OCI-M1 (cell line): Measurements from ENCODE around the gene ADCY10.
A peak's percentile ranks its signal among the peaks of the same experiment; 100 is the strongest.
"Not testable (repeated sequence)": the region's sequence is repeated elsewhere in the genome, so short reads cannot be mapped to it uniquely, and the experiment has no call there.

Experiments
- DNase-seq: peaks from one replicate; lab custom pipeline; 2025; lab: John Stamatoyannopoulos, UW

ADCY10 gene, protein sequence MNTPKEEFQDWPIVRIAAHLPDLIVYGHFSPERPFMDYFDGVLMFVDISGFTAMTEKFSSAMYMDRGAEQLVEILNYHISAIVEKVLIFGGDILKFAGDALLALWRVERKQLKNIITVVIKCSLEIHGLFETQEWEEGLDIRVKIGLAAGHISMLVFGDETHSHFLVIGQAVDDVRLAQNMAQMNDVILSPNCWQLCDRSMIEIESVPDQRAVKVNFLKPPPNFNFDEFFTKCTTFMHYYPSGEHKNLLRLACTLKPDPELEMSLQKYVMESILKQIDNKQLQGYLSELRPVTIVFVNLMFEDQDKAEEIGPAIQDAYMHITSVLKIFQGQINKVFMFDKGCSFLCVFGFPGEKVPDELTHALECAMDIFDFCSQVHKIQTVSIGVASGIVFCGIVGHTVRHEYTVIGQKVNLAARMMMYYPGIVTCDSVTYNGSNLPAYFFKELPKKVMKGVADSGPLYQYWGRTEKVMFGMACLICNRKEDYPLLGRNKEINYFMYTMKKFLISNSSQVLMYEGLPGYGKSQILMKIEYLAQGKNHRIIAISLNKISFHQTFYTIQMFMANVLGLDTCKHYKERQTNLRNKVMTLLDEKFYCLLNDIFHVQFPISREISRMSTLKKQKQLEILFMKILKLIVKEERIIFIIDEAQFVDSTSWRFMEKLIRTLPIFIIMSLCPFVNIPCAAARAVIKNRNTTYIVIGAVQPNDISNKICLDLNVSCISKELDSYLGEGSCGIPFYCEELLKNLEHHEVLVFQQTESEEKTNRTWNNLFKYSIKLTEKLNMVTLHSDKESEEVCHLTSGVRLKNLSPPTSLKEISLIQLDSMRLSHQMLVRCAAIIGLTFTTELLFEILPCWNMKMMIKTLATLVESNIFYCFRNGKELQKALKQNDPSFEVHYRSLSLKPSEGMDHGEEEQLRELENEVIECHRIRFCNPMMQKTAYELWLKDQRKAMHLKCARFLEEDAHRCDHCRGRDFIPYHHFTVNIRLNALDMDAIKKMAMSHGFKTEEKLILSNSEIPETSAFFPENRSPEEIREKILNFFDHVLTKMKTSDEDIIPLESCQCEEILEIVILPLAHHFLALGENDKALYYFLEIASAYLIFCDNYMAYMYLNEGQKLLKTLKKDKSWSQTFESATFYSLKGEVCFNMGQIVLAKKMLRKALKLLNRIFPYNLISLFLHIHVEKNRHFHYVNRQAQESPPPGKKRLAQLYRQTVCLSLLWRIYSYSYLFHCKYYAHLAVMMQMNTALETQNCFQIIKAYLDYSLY (N-terminal part only)

GRCh38 chr1:167913895-167914496 is at the start of gene ADCY10:
TSS of gene ADCY10 (minus strand) at chr1:167914134. CDS start at chr1:167905140, 8,994 bp downstream.
- no peak for DNase-seq

DNA sequence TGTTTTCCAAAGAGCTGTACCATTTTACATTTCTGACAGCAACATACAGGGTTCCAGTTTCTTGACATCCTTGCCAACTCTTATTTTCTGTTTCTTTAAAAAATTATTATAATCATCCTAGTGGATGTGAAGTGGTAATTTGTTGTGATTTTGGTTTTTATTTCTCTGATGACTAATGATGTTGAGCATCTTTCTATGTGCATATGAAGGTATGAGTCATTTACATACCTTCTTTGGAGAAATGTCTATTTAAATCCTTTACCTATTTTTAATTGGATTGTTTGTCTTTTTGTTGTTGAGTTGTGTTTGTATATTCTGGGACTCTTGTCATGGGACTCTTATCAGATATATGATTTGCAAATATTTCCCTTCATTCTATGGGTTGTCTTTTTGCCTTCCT is 43.8 kb upstream of the ADCY10 start:
- no peak for DNase-seq

DNA sequence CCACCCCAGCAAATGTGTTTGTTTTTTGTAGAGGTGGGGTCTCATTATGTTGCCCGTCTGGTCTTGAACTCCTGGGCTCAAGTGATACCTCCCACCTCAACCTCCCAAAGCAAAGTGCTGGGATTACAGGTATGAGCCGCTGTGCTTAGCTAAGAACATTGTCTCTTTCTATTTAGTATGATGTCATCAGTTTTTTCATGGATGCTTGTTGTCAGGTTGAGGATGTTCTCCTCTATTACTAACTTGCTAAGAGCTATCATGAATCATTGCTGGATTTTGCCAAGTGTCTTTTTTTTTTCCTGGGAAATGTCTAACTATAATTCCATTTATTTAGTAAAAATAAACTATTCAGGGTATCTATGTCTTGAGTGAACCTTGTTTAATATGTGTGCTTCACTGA is 42.0 kb upstream of the ADCY10 start:
- DNase-seq: no peak

DNA sequence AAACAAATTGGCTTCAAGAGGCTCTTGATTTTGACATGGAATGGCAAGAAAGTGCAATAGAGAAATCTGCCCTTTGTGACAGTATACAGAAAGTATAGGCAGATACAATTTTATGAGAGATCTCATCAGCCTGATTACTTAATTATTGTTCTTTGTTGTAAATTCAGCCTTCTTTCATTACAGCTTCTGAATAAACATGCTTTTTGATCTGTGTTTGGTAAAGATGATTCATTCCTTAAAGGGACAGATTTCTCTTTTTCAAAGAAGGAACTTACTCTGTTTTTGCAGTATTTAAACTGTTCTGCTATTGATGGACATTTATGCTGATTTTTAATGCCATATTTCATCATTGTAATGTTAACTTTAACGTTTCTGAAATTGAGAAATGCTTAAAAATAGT is 36.6 kb upstream of the ADCY10 start:
- peak; percentile 27 for DNase-seq

GRCh38 chr1:167949785-167950184 is 35.9 kb upstream of the ADCY10 start:
- DNase-seq: peak; percentile 49

GRCh38 chr1:167947733-167948132 is 33.8 kb upstream of the ADCY10 start:
- no peak for DNase-seq

DNA sequence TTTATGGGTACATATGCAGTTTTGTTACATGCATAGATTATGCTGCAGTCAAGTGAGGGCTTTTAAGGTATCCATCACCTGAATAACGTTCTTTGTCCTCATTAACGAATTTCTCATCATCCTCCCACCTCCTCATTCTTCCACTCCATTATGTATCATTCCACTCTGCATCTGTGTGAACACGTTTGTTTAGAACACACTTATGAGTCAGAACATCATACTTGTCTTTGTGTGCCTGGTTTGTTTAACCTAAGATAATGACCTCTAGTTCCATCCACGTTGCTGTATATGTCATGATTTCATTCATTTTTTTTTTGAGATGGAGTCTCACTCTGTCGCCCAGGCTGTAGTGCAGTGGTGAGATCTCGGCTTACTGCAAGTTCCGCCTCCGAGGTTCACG is 29.6 kb upstream of the ADCY10 start:
- no peak for DNase-seq

- no peak for DNase-seq
Measured at GRCh38 chr1:167940264-167940663, 26.3 kb upstream of the ADCY10 start.

GRCh38 chr1:167938080-167938636 is 24.2 kb upstream of the ADCY10 start:
- peak; percentile 58 for DNase-seq

DNA sequence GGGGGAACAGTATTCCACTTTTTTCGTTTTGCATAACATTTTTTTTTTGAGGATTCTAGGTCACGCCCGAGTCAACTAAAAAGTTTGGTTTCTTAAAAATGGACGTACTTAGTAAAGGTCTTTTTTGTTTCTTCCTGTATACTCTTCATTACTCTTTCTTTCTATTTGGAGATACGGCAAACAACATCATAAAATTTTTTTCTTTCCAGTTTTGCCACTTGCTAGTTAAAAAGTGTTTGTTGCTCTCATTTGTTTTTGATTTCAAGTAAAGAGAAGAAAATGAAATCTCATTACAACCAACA is 23.7 kb upstream of the ADCY10 start:
- DNase-seq: no peak

DNA sequence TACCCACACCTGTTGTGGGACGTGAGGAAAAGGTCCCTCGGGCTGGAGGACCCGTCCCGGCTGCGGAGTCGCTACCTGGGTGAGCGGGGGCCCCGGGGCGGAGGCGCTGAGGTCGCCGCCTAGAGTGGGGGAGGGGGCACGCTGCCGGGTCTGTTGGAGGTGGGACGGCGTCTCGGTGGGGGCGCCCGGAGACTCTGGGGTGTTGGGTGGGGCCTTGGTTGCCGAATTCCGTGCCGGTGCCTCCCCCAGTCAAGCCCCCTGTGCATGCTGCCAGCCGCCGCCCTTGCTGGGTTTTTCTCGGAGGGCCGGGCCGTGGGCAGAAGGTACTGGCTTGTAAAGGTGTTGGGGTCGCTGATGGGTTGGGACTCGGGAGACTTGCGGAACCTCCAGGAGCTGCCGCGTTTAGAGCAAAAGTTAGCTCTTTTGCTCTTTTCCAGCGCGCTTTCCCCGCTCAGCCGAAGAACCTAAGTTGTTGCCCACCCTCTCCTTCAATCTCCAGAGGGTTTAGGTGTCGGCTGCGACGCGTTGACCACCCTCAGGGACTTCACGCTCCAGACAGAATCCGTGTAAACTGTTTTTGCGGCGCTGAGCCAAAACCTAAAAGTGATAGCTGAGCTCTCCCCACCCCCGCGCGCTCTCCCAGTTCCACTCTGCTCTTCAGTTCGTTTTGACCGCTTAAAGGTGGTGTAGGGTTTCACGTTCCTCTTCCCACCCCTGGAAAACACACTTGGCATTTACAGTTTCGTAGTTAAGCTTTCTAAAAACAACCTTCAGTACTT is 23.2 kb upstream of the ADCY10 start, which contains the start of gene MPC2:
TSS of gene MPC2 (minus strand) at position 143 of the 779 bp plus-strand sequence. CDS start 1,231 bp downstream, outside the sequence.
- DNase-seq: peak; percentile 93

DNA sequence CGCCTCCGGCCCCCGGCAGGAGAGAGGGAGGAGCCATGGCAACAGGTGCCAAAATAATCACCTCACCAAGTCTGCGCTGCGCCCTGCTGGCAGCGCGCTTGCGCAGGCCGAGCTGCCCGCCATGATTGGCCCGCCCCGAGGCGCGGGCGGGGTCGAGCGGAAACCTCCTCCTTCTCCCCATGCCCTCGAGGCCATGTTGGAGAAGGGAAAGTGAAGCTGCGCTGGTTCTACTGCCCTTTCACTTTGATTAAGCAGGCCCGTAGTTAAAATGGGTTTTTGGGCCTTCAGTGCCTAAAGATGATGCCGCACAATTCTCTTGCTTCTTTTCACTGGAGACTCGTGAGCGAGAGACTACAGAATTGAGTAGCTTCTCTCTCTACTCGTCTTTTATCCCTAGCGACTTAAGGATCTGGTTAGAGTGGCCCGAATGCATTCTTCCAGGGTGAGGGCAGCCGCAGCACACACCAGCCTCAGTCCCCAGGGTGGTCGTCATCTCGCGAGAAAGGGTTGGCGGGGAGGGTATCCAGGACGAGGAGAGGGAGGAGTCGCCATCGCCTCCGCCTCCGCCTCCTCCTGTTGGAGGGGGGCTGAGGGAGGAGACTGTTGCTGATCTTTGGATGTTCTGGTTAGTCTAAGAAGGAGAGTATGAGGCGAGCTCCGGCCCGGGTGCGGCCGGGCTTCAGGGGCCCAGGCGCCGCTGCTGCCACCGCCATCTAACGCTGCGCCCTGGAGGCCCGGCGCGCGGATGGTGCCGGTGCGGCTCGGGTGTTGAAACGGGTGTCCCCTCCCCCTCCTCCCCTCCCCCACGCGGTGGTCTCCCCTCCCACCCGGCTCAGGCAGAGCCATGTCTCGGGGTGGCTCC is 22.4 kb upstream of the ADCY10 start, which contains the start of gene DCAF6:
TSS of gene DCAF6 (plus strand) at position 616 of the 862 bp plus-strand sequence. CDS start at position 845, 229 bp downstream.
- DNase-seq: peak; percentile 99

- peak; percentile 86 for DNase-seq
Measured at GRCh38 chr1:167935216-167936067, 21.5 kb upstream of the ADCY10 start.

- peak; percentile 86 for DNase-seq
Measured at GRCh38 chr1:167934426-167935215, 20.7 kb upstream of the ADCY10 start.

GRCh38 chr1:167933788-167934187 is 19.9 kb upstream of the ADCY10 start:
- DNase-seq: peak; percentile 41

DNA sequence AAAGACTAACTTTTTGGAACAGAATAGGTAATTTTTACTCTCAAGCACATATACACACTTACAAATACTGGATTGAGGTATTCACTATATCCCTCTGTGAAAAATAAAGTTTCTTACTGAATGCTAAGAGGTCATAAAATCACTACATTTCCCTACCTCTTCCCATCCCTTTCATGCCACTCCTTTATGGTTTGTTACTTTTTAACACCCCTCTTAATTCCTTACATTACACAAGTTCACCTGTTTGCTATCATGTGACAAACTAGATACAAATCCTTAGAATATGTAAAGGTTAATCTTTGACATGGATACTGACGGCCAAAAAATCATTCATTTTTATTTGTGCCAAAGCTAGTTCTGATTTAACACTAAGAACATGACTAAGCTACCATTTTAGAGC is 15.8 kb upstream of the ADCY10 start:
- no peak for DNase-seq

- not testable (repeated sequence) for DNase-seq
Measured at GRCh38 chr1:167928919-167929318, 15.0 kb upstream of the ADCY10 start.

DNA sequence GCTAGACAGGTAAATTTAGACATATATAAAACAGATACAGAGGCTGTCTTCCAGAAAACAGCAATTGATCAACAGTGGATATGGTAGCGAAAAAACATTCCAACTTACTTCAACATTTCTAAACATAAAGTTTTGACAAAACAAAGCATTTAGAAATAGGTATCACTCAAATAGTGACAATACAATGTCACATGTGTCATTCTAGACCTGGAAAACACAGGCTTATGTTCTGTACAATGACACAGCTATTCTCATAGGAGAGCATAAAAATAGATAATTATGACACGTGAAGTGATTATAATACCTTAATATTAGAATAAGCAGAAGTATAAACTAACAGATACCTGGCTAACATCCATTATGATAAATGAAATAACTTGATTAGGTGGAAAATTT is 14.5 kb upstream of the ADCY10 start:
- DNase-seq: peak; percentile 27
